Panc1 (cell line): Measurements from ENCODE around the gene FBXW7.

ENCODE experiments used
- CTCF ChIP-seq: fragments of 450-650 bp; IDR thresholded peaks from 2 replicates; pipeline ENCODE4 v1.5.1; 2017; ENCODE audit warnings: mild to moderate bottlenecking
- POLR2AphosphoS5 ChIP-seq: IDR thresholded peaks from 2 replicates; pipeline ENCODE4 v1.6.1; 2012; ENCODE audit warnings: mild to moderate bottlenecking, low read depth, low read length, moderate library complexity
- REST ChIP-seq, 2 experiments: IDR thresholded peaks; 2 replicates each; pipeline ENCODE4 v1.6.1; 2011 to 2012; ENCODE audit warnings: low read depth in 2 of 2, control low read depth in 1 of 2, low read length in 1 of 2, mild to moderate bottlenecking in 1 of 2, moderate library complexity in 1 of 2; ENCODE audit not compliant: insufficient read depth in 1 of 2

- TF ChIP-seq CTCF (no peak), REST (IDR thresholded peaks at IDR 0.05; ENCODE audit: insufficient read depth in 1 of 2, low read depth in 2 of 2, low read length in 1 of 2) (no peak), POLR2AphosphoS5 (no peak)
Observed at GRCh38 chr4:152422817-152423320, 113.0 kb downstream of the FBXW7 start.
